ENCODE results near the gene LTBP1. TPM values are rescaled to one million over a fixed set of nuclear protein-coding genes. Genes with fewer than 3 reads are reported as not detected.

The LTBP1 gene
- total RNA-seq, 6 experiments from 2014 or later, result 260 to 409 (median 335) TPM

DNA sequence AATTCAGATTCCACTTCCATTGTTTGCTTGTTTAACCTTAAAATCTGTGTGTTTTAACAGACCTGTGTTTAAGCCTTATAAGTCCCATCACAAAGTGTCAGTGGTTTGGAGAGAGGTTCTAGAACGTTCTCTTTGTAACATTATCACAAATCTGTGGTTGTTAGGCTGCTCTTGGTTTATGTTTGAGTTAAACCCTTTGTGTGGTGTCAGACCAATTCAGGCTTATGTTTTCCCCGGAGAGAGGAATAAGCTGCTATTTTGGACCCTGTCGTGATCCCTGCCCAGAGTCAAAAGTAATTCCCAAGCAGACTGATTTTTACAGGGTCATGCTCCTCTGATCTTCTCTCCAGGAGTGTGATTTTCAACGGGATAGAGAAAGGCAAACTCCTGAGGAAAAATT is 43.8 kb upstream of the LTBP1 start:
- no peak for DNase-seq
- Mint-ChIP-seq H3K27ac (no peak overlapping the region), H3K9me3 (no peaks in the 10 kb centered on the region), H3K4me1 (ENCODE audit: low read depth) (peaks cover 12% of the 10 kb centered on the region; the same call in 1 of the 2 replicates), H3K36me3 (ENCODE audit: low read depth) (no peaks in the 10 kb centered on the region), H3K4me3 (no peak overlapping the region), H3K27me3 (ENCODE audit: insufficient read depth) (peaks cover 16% of the 10 kb centered on the region)
- TF ChIP-seq, protein P1, sequence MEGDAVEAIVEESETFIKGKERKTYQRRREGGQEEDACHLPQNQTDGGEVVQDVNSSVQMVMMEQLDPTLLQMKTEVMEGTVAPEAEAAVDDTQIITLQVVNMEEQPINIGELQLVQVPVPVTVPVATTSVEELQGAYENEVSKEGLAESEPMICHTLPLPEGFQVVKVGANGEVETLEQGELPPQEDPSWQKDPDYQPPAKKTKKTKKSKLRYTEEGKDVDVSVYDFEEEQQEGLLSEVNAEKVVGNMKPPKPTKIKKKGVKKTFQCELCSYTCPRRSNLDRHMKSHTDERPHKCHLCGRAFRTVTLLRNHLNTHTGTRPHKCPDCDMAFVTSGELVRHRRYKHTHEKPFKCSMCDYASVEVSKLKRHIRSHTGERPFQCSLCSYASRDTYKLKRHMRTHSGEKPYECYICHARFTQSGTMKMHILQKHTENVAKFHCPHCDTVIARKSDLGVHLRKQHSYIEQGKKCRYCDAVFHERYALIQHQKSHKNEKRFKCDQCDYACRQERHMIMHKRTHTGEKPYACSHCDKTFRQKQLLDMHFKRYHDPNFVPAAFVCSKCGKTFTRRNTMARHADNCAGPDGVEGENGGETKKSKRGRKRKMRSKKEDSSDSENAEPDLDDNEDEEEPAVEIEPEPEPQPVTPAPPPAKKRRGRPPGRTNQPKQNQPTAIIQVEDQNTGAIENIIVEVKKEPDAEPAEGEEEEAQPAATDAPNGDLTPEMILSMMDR (IDR thresholded peaks at IDR 0.05), result no peak

DNA sequence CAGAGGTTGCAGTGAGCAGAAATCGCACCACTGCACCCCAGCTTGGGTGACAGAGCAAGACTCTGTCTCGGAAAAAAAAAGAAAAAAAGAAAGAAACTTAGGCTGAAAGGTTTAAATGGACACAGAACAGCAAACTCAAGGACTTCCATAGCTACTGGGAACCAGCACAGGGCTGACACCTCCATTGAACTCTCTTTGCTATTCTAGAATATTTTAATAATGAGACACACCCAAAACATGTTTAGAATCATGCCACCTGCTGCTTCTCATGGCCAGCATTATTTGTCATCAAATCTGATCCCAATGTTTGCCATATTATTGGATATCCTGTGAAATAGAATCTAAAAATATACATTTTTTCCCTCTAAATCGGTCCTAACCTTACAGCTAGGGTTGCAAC is 42.7 kb upstream of the LTBP1 start:
- TF ChIP-seq, protein P1 (IDR thresholded peaks at IDR 0.05), result no peak
- no peaks in the 10 kb centered on the region for H3K9me3 Mint-ChIP-seq
- DNase-seq, result no peak
- no peaks in the 10 kb centered on the region for H3K36me3 Mint-ChIP-seq (ENCODE audit: low read depth)
- H3K27me3 Mint-ChIP-seq (ENCODE audit: insufficient read depth), result peaks cover 13% of the 10 kb centered on the region
- H3K4me3 Mint-ChIP-seq, result no peak overlapping the region
- peaks cover 12% of the 10 kb centered on the region; the same call in 1 of the 2 replicates for H3K4me1 Mint-ChIP-seq (ENCODE audit: low read depth)
- H3K27ac Mint-ChIP-seq, result no peak overlapping the region

DNA sequence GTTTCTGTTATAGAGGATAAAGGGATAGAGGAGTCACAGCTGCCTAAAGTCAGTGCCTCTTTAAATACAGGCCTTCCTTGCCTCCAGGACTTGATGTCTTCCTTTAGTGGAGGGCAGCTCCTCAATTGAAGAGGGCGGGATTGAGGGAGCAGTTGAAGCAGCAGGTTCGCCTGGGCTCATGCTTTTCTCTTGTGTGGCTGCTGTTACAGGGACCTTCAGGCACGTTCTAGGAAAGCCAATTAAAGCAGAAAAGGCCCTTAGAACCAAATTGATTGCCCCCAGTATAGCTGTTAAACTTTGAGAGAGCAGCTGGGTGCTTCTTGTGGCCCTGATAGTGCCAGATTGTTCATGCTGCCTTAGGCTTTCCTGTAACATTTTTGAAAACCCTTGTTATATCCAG is 42.0 kb upstream of the LTBP1 start:
- TF ChIP-seq, protein P1 (IDR thresholded peaks at IDR 0.05), result no peak
- no peak for DNase-seq
- no peaks in the 10 kb centered on the region for H3K9me3 Mint-ChIP-seq
- H3K27me3 Mint-ChIP-seq (ENCODE audit: insufficient read depth), result peaks cover 11% of the 10 kb centered on the region
- H3K27ac Mint-ChIP-seq, result no peak overlapping the region
- H3K4me3 Mint-ChIP-seq, result no peak overlapping the region
- H3K4me1 Mint-ChIP-seq (ENCODE audit: low read depth), result peaks cover 12% of the 10 kb centered on the region; the same call in 1 of the 2 replicates
- no peaks in the 10 kb centered on the region for H3K36me3 Mint-ChIP-seq (ENCODE audit: low read depth)

DNA sequence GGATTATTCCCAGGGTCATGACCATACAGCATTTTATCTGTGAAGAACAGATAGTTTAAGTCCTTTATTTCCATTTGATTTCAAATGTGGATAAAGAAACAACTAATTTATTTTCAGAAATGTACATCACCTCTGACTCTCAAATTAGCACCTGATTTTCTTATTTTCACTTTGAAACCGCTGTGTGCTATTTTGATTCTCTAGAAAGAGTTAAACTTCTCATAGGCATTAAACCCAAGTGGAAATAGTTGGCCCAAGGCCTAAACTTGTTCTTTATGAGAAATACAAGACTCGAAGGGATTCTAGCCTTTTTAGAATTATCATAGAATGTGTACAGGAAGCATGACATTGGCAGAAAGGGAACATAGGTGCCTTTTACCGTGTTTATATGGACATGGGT is 41.5 kb upstream of the LTBP1 start:
- H3K27me3 Mint-ChIP-seq (ENCODE audit: insufficient read depth), result peaks cover 11% of the 10 kb centered on the region
- no peaks in the 10 kb centered on the region for H3K36me3 Mint-ChIP-seq (ENCODE audit: low read depth)
- no peaks in the 10 kb centered on the region for H3K9me3 Mint-ChIP-seq

DNA sequence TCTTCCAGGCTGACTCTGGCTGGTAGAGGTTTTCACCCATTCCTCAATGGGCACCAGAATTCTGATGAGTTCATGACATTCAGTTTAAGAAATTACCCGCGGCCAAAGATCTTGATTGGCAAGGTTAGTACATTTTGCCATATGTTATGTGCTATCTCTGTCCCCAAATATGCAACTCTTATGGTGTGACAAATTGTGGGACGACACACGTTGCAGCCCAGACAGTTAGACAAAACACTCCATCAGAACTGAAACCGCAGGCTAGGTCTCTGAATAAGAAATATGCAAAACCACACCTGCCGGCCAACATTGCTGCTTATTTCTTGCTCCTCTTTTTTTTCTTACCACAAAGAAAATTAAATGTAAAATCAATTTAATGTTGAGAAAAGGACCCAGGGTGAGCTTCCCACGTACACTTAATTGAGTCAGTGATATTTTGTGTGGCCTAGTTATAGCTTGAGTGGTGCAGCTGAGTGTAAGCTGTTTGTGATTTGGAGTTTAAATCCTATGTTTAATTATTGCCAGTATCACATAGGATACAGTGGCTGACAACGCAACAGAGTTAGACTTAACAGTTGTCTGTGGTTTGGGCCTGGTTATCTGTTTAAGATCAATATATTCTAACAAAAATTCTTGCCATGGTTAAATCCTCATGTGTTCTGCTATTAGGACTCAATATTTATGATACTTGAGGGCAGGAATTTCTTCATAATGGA is 35.7 kb upstream of the LTBP1 start:
- H3K9me3 Mint-ChIP-seq, result no peaks in the 10 kb centered on the region
- DNase-seq, result no peak

More for the DNA sequence above, 41.5 kb upstream of the LTBP1 start:
- Mint-ChIP-seq H3K27ac (no peak overlapping the region), H3K4me3 (no peak overlapping the region), H3K4me1 (ENCODE audit: low read depth) (peaks cover 12% of the 10 kb centered on the region; the same call in 1 of the 2 replicates)
- TF ChIP-seq, protein P1 (IDR thresholded peaks at IDR 0.05), result no peak
- no peak for DNase-seq

More for the DNA sequence above, 35.7 kb upstream of the LTBP1 start:
- Mint-ChIP-seq H3K36me3 (ENCODE audit: low read depth) (no peaks in the 10 kb centered on the region), H3K4me3 (no peak overlapping the region), H3K27me3 (ENCODE audit: insufficient read depth) (peaks cover 5% of the 10 kb centered on the region; the same call in 1 of the 2 replicates), H3K4me1 (ENCODE audit: low read depth) (no peaks in the 10 kb centered on the region), H3K27ac (no peak overlapping the region)
- TF ChIP-seq, protein P1 (IDR thresholded peaks at IDR 0.05), result no peak

Data from HFFc6 (cell line).